PFSK-1 (cell line): Measurements from ENCODE around the gene TLX2.

Source experiments
- FOXP2 ChIP-seq: optimal IDR thresholded peaks from 2 replicates; pipeline ENCODE3; 2011; ENCODE audit warnings: borderline replicate concordance, control low read depth, inconsistent platforms; ENCODE audit not compliant: insufficient read depth; ENCODE audit errors: extremely low read length, extremely low read depth
- POLR2AphosphoS5 ChIP-seq: IDR thresholded peaks from 2 replicates; pipeline ENCODE4 v1.6.1; 2012; ENCODE audit warnings: low read depth, mild to moderate bottlenecking, control low read depth, low read length, moderate library complexity
- REST ChIP-seq, 2 experiments: IDR thresholded peaks; 2 replicates each; pipeline versions ENCODE4 v1.6.1 to v1.8.0; 2011 to 2012; ENCODE audit warnings: low read depth in 2 of 2, low read length in 2 of 2, control low read depth in 1 of 2, inconsistent platforms in 1 of 2, mild to moderate bottlenecking in 1 of 2, moderate library complexity in 1 of 2; ENCODE audit not compliant: insufficient read depth in 1 of 2
- SIN3A ChIP-seq: IDR thresholded peaks from 2 replicates; pipeline ENCODE4 v1.6.1; 2012; ENCODE audit warnings: mild to moderate bottlenecking, low read length, moderate library complexity, borderline replicate concordance; ENCODE audit not compliant: insufficient read depth
- TAF1 ChIP-seq: IDR thresholded peaks from 2 replicates; pipeline ENCODE4 v1.6.1; 2012; ENCODE audit warnings: low read length, control low read depth, borderline replicate concordance; ENCODE audit not compliant: insufficient read depth

Gene TLX2

GRCh38 chr2:74515271-74515980, 1.2 kb downstream of the TLX2 start:
- TF ChIP-seq SIN3A (no peak), REST (IDR thresholded peaks at IDR 0.05; ENCODE audit: insufficient read depth in 1 of 2, low read depth in 2 of 2, low read length in 2 of 2) (no peak), FOXP2 (no peak), POLR2AphosphoS5 (no peak), TAF1 (no peak)

DNA sequence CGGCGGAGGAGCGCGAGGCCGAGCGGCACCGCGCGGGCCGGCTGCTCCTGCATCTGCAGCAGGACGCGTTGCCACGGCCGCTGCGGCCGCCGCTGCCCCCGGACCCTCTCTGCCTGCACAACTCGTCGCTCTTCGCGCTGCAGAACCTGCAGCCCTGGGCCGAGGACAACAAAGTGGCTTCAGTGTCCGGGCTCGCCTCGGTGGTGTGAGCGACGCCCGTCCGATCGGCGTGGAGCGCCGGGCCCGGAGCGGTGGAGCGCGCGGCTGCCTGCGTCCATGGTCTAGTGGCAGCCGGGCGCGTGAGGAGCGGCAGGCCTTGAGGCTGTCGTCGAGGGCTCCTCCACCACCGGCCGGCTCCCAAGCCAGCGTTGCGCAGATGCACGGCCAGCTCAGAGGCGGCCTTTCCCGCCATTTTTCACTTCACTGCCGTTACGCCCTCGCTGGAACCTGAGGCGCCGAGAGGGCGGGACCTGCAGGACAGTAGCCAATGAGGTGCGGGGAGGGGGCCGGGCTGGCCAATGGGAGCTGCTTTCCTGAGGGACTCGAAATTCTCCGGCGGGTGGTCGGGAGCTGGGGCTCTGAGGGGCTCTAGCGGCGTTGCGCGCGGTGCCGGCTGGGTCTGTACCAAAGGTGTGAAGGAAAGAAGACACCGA, 1.9 kb downstream of the TLX2 start:
- TF ChIP-seq TAF1 (no peak), POLR2AphosphoS5 (no peak), FOXP2 (no peak), REST (IDR thresholded peaks at IDR 0.05; ENCODE audit: insufficient read depth in 1 of 2, low read depth in 2 of 2, low read length in 2 of 2) (no peak), SIN3A (no peak)

GRCh38 chr2:74516650-74517049, 2.4 kb downstream of the TLX2 start:
- TF ChIP-seq SIN3A, result no peak
- TF ChIP-seq POLR2AphosphoS5, result no peak
- TF ChIP-seq REST (IDR thresholded peaks at IDR 0.05; ENCODE audit: insufficient read depth in 1 of 2, low read depth in 2 of 2, low read length in 2 of 2), result no peak
- TF ChIP-seq TAF1, result no peak
- TF ChIP-seq FOXP2, result no peak

DNA sequence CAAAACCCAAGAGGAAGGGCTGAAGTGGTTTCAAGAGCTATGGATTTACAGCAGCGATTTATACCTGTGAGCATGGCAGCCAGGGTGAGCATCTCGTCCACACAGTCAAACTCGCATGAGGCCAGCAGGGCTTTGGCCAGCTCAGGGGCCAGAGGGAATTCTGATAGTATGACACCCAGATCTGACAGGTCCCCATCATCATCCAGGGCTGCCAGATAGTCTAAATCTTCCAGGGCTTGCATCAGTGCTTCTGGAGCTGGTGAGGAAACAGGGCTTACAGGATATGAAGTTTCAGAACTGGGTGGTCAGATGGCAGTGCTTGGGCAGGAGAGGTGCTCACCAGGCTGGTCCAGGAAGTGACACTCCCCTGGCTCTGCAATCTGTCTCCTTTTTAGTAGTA, 8.3 kb downstream of the TLX2 start:
- TF ChIP-seq FOXP2 (no peak), REST (IDR thresholded peaks at IDR 0.05; ENCODE audit: insufficient read depth in 1 of 2, low read depth in 2 of 2, low read length in 2 of 2) (no peak), SIN3A (no peak), TAF1 (no peak), POLR2AphosphoS5 (no peak)

DNA sequence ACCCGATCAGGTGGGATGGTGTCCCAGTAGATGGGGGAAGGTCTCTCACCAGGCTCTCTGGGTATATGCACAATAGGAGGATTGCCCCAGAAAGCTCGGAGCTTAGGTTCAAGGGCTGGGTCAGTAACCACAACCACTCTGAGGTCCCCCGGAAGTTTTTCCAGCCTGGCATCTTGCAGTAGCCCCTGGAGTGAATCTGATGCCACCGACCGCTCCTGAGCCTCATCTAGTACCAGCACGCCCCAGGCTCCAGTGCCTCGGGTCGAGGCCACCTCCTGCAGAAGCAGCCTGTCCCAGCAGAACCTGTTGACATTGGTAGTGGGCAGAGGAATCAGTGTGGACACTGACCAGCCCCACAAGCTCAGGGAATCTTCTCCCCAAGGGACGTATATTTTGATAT, 9.8 kb downstream of the TLX2 start:
- TF ChIP-seq REST (IDR thresholded peaks at IDR 0.05; ENCODE audit: insufficient read depth in 1 of 2, low read depth in 2 of 2, low read length in 2 of 2) (no peak), FOXP2 (no peak), TAF1 (no peak), POLR2AphosphoS5 (no peak), SIN3A (no peak)
